HCT116 (cell line): ENCODE measurements around the gene ARAP1.

Source experiments
- CBX3 ChIP-seq: IDR thresholded peaks from 2 replicates; pipeline ENCODE4 v1.6.1; 2012; ENCODE audit warnings: low read depth
- EGR1 ChIP-seq: IDR thresholded peaks from 2 replicates; pipeline ENCODE4 v1.6.1; 2012; ENCODE audit warnings: low read depth
- EZH2 ChIP-seq: fragments of 200-600 bp; sonication (generic); IDR thresholded peaks from 2 replicates; pipeline ENCODE4 v1.6.1; 2017; ENCODE audit warnings: antibody characterized with exemption, mixed run types
- RAD21 ChIP-seq: IDR thresholded peaks from 2 replicates; pipeline ENCODE4 v1.6.1; 2012; ENCODE audit warnings: low read depth, mild to moderate bottlenecking
- TCF7L2 ChIP-seq: IDR thresholded peaks from 2 replicates; pipeline ENCODE4 v1.7.0; 2011; ENCODE audit warnings: borderline replicate concordance, inconsistent platforms; ENCODE audit not compliant: insufficient read depth, insufficient read length; ENCODE audit errors: extremely low read depth
- TF ChIP-seq, protein P1 (sequence below), 3 experiments: fragments of 200-600 bp in 1 of 3; sonication (generic) in 1 of 3; IDR thresholded peaks in 2 of 3; conservative IDR thresholded peaks in 1 of 3; 2 replicates each; pipeline ENCODE4 v1.5.1; 2012 to 2017; ENCODE audit warnings: low read depth in 2 of 3, low read length in 2 of 3, antibody characterized with exemption in 1 of 3, borderline replicate concordance in 1 of 3, control low read depth in 1 of 3, mild to moderate bottlenecking in 1 of 3, mixed read lengths in 1 of 3, mixed run types in 1 of 3, moderate library complexity in 1 of 3; ENCODE audit not compliant: insufficient read depth in 1 of 3
- TF ChIP-seq, protein P2 (sequence below): IDR thresholded peaks from 2 replicates; pipeline ENCODE4 v1.6.1; 2012

DNA sequence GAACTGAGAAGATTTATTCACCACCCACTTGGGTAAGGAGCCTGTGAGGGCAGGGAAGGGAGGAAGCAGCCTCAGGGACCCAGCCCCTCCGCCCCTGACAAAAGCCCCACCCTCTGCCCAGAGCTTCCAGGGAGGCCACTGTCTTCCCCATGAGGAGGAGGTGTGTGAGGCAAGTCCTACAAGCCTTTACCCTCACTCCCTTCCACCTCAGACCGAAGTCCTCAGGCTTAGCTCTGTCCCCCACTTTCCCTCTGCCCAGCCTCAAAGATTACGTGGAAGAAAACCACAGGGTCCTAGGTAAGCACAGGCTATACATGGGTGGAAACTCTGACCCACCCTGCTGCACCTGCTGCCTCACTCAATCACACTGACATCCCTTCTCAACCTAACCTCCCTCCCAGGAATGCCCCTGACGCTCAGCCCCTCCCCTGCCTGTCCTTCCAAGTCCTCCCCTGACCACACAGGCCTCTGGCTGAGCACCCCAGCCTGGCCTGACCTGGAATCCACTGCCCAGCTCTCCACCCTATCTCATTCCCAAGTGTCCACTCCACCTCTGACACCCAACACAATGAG, 3.6 kb upstream of the ARAP1 start:
- TF ChIP-seq CBX3 (no peak), EZH2 (no peak), EGR1 (no peak), RAD21 (no peak), TCF7L2 (no peak)
- TF ChIP-seq, protein P1, sequence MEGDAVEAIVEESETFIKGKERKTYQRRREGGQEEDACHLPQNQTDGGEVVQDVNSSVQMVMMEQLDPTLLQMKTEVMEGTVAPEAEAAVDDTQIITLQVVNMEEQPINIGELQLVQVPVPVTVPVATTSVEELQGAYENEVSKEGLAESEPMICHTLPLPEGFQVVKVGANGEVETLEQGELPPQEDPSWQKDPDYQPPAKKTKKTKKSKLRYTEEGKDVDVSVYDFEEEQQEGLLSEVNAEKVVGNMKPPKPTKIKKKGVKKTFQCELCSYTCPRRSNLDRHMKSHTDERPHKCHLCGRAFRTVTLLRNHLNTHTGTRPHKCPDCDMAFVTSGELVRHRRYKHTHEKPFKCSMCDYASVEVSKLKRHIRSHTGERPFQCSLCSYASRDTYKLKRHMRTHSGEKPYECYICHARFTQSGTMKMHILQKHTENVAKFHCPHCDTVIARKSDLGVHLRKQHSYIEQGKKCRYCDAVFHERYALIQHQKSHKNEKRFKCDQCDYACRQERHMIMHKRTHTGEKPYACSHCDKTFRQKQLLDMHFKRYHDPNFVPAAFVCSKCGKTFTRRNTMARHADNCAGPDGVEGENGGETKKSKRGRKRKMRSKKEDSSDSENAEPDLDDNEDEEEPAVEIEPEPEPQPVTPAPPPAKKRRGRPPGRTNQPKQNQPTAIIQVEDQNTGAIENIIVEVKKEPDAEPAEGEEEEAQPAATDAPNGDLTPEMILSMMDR (IDR thresholded peaks at IDR 0.05 in 2 of 3, conservative IDR thresholded peaks at IDR 0.05 in 1 of 3; ENCODE audit: borderline replicate concordance in 1 of 3, insufficient read depth in 1 of 3, low read depth in 2 of 3, low read length in 2 of 3) = no peak
- TF ChIP-seq, protein P2, sequence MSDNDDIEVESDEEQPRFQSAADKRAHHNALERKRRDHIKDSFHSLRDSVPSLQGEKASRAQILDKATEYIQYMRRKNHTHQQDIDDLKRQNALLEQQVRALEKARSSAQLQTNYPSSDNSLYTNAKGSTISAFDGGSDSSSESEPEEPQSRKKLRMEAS = no peak
